Measurements from ENCODE around the gene MRPL24. TPM values are rescaled to one million over a fixed set of nuclear protein-coding genes. Genes with fewer than 3 reads are reported as not detected.
"Not testable (repeated sequence)": the region's sequence is repeated elsewhere in the genome, so short reads cannot be mapped to it uniquely, and the experiment has no call there.

The MRPL24 gene
- total and polyA plus RNA-seq, 8 donors = 42.8 to 62.2 (median 55.4) TPM

- peaks cover 0 to 3% of the 10 kb centered on the region in 2 donors for H3K4me1 ChIP-seq
- H3K27ac ChIP-seq = no peak overlapping the region
- H3K36me3 ChIP-seq = no peaks in the 10 kb centered on the region
- intact Hi-C loops (cut with DNase I) = no loop called here
- H3K27me3 ChIP-seq = no peaks in the 10 kb centered on the region
- DNase-seq (no peak), ATAC-seq (no peak)
- no peak for TF ChIP-seq CTCF (IDR thresholded peaks at IDR 0.05)
- no peaks in the 10 kb centered on the region for H3K9me3 ChIP-seq
- H3K4me3 ChIP-seq = no peak overlapping the region
These were observed 19.9 kb upstream of the MRPL24 start for GRCh38 chr1:156760796-156761104.

GRCh38 chr1:156760092-156760795, 19.4 kb upstream of the MRPL24 start:
- no peaks in the 10 kb centered on the region for H3K36me3 ChIP-seq
- no peaks in the 10 kb centered on the region for H3K9me3 ChIP-seq
- no peak for ATAC-seq
- intact Hi-C loops (cut with DNase I) = no loop called here
- no peak for TF ChIP-seq CTCF (IDR thresholded peaks at IDR 0.05)
- DNase-seq = no peak
- no peak overlapping the region for H3K4me3 ChIP-seq
- H3K27ac ChIP-seq = no peak overlapping the region
- no peaks in the 10 kb centered on the region for H3K27me3 ChIP-seq
- H3K4me1 ChIP-seq = no peaks in the 10 kb centered on the region

- ATAC-seq; DNase-seq; H3K4me3 ChIP-seq; H3K9me3 ChIP-seq; H3K36me3 ChIP-seq; H3K27ac ChIP-seq; H3K27me3 ChIP-seq; intact Hi-C loops (cut with DNase I): not testable (repeated sequence)
- H3K4me1 ChIP-seq = peaks cover 5 to 15% of the 10 kb centered on the region in 2 donors
These were observed 16.8 kb upstream of the MRPL24 start for GRCh38 chr1:156757572-156758253.

- Histone ChIP-seq H3K4me1 (peaks cover 6 to 20% of the 10 kb centered on the region in 2 donors), H3K27me3 (no peaks in the 10 kb centered on the region), H3K9me3 (no peaks in the 10 kb centered on the region), H3K27ac (no peak overlapping the region), H3K4me3 (no peak overlapping the region), H3K36me3 (no peaks in the 10 kb centered on the region)
- intact Hi-C loops (cut with DNase I) = no loop called here
- no peak for ATAC-seq
- TF ChIP-seq CTCF (IDR thresholded peaks at IDR 0.05) = no peak
- no peak for DNase-seq
These were observed 15.5 kb upstream of the MRPL24 start for GRCh38 chr1:156756355-156756754.

- Histone ChIP-seq H3K4me3 (no peak overlapping the region), H3K36me3 (no peaks in the 10 kb centered on the region), H3K4me1 (peaks cover 6 to 20% of the 10 kb centered on the region in 2 donors), H3K27ac (no peak overlapping the region), H3K27me3 (no peaks in the 10 kb centered on the region), H3K9me3 (no peaks in the 10 kb centered on the region)
- intact Hi-C loops (cut with DNase I) = no loop called here
- no peak for TF ChIP-seq CTCF (IDR thresholded peaks at IDR 0.05)
- DNase-seq = no peak
- no peak for ATAC-seq
These were observed 14.7 kb upstream of the MRPL24 start for GRCh38 chr1:156755527-156755950.
